OCI-LY7 (cell line): Measurements from ENCODE around the gene PTRH2.

Experiments used
- EZH2phosphoT487 ChIP-seq: fragments of 200-600 bp; sonication (generic); IDR thresholded peaks from 2 replicates; pipeline ENCODE4 v1.6.1; 2018; ENCODE audit warnings: low read depth, borderline replicate concordance, mild to moderate bottlenecking, mixed run types, antibody characterized with exemption, low read length, moderate library complexity, mixed read lengths
- TF ChIP-seq, protein P1 (sequence below): fragments of 200-600 bp; sonication (generic); conservative IDR thresholded peaks from 2 replicates; pipeline ENCODE4 v1.5.1; 2014; ENCODE audit warnings: mild to moderate bottlenecking, antibody characterized with exemption, low read length, moderate library complexity, mixed read lengths

DNA sequence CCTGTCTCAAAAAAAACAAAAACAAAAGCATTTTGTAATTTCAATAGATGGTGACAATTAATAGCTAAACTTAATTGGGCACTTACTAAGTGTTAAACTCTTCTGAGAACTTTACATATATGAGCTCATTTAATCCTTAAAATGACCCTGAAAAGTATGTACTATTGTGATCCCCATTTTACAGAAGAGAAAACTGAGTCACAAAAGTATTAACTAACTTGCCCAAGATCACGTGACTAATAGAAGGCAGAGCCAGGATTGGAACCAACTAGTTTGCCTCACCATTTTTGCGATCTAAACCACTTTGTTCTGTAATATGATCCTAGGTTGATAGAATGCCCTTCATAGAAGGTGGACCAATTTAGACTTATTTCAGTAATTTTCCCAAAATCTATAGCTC lies 26.5 kb upstream of the PTRH2 start:
- TF ChIP-seq, protein P1, sequence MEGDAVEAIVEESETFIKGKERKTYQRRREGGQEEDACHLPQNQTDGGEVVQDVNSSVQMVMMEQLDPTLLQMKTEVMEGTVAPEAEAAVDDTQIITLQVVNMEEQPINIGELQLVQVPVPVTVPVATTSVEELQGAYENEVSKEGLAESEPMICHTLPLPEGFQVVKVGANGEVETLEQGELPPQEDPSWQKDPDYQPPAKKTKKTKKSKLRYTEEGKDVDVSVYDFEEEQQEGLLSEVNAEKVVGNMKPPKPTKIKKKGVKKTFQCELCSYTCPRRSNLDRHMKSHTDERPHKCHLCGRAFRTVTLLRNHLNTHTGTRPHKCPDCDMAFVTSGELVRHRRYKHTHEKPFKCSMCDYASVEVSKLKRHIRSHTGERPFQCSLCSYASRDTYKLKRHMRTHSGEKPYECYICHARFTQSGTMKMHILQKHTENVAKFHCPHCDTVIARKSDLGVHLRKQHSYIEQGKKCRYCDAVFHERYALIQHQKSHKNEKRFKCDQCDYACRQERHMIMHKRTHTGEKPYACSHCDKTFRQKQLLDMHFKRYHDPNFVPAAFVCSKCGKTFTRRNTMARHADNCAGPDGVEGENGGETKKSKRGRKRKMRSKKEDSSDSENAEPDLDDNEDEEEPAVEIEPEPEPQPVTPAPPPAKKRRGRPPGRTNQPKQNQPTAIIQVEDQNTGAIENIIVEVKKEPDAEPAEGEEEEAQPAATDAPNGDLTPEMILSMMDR: no peak
- no peak for TF ChIP-seq EZH2phosphoT487
